GM23248 (cell line): ENCODE data around the gene ZNHIT1.

Experiments
- EZH2 ChIP-seq: fragments of 200-600 bp; sonication (generic); IDR thresholded peaks from 2 replicates; pipeline ENCODE4 v1.6.1; 2018; ENCODE audit warnings: antibody characterized with exemption, mild to moderate bottlenecking; ENCODE audit not compliant: insufficient read depth, poor library complexity, severe bottlenecking
- EZH2phosphoT487 ChIP-seq: fragments of 200-600 bp; sonication (generic); IDR thresholded peaks from 2 replicates; pipeline ENCODE4 v1.6.1; 2018; ENCODE audit warnings: antibody characterized with exemption, moderate library complexity, mild to moderate bottlenecking, low read depth; ENCODE audit not compliant: insufficient read depth

GRCh38 chr7:101174322-101174854, 43.6 kb upstream of the ZNHIT1 start:
- TF ChIP-seq EZH2 (no peak), EZH2phosphoT487 (no peak)
